ENCODE measurements around the gene LETM1. TPM values are rescaled to one million over a fixed set of nuclear protein-coding genes. Genes with fewer than 3 reads are reported as not detected.

The LETM1 gene
- total RNA-seq, 1 experiment from 2014 or later, result 102 TPM

- CTCF ChIA-PET, result interaction anchor here (0.6 kb wide), 1 partner anchor 54 kb away, joined by 4 read pairs; no protein-coding TSS in a partner anchor
- BruUV-seq (replicated peaks), result no TSS peak
- no peak for DNase-seq (ENCODE audit: low spot score)
- POLR2A ChIA-PET (ENCODE audit: low non-redundant PET), result interaction anchor here (0.6 kb wide), 1 partner anchor 27 kb away, joined by 5 read pairs; no protein-coding TSS in a partner anchor
- Histone ChIP-seq H3K36me3 (ENCODE audit: insufficient read depth, low read length, poor library complexity, severe bottlenecking) (no peaks in the 10 kb centered on the region), H3K4me3 (ENCODE audit: low read depth, low read length, poor library complexity, severe bottlenecking) (no peak overlapping the region), H3K9me3 (ENCODE audit: low read depth, low read length, poor library complexity, severe bottlenecking) (no peaks in the 10 kb centered on the region), H3K4me1 (ENCODE audit: insufficient read depth, low read length, poor library complexity, severe bottlenecking) (no peaks in the 10 kb centered on the region), H3K27me3 (replicated peaks; ENCODE audit: insufficient read depth, low read depth, low read length, poor library complexity) (no peaks in the 10 kb centered on the region), H3K27ac (ENCODE audit: low read depth, low read length, poor library complexity, severe bottlenecking) (no peak overlapping the region)
- TF ChIP-seq CTCF (conservative IDR thresholded peaks at IDR 0.05; ENCODE audit: low read depth, low read length), result no peak
- TF ChIP-seq EZH2 (IDR thresholded peaks at IDR 0.05; ENCODE audit: borderline replicate concordance, low read depth, low read length, poor library complexity, severe bottlenecking), result no peak
- intact Hi-C loops (cut with micrococcal nuclease; ENCODE audit: unreplicated experiment), result no loop called here
These were observed 52.2 kb downstream of the LETM1 start for GRCh38 chr4:1803523-1804423.

- no peak for DNase-seq (ENCODE audit: low spot score)
These were observed 53.0 kb downstream of the LETM1 start for GRCh38 chr4:1802720-1803522.

More at GRCh38 chr4:1802720-1803522, 53.0 kb downstream of the LETM1 start:
- intact Hi-C loops (cut with micrococcal nuclease; ENCODE audit: unreplicated experiment), result no loop called here
- H3K4me1 ChIP-seq (ENCODE audit: insufficient read depth, low read length, poor library complexity, severe bottlenecking), result no peaks in the 10 kb centered on the region
- no TSS peak for BruUV-seq (replicated peaks)
- H3K4me3 ChIP-seq (ENCODE audit: low read depth, low read length, poor library complexity, severe bottlenecking), result no peak overlapping the region
- ChIA-PET CTCF (interaction anchor here (0.8 kb wide), 1 partner anchor 53 kb away, joined by 3 read pairs; no protein-coding TSS in a partner anchor), POLR2A (ENCODE audit: low non-redundant PET) (no interaction called here)
- H3K9me3 ChIP-seq (ENCODE audit: low read depth, low read length, poor library complexity, severe bottlenecking), result no peaks in the 10 kb centered on the region
- H3K36me3 ChIP-seq (ENCODE audit: insufficient read depth, low read length, poor library complexity, severe bottlenecking), result no peaks in the 10 kb centered on the region
- H3K27me3 ChIP-seq (replicated peaks; ENCODE audit: insufficient read depth, low read depth, low read length, poor library complexity), result no peaks in the 10 kb centered on the region
- no peak overlapping the region for H3K27ac ChIP-seq (ENCODE audit: low read depth, low read length, poor library complexity, severe bottlenecking)
- TF ChIP-seq CTCF (conservative IDR thresholded peaks at IDR 0.05; ENCODE audit: low read depth, low read length), result no peak

All from A673 (cell line).